ENCODE measurements around the gene C1QTNF9B.

GRCh38 chr13:23845105-23845725 lies 52.1 kb downstream of the C1QTNF9B start:
- TF ChIP-seq POLR2AphosphoS5 (IDR thresholded peaks at IDR 0.05; ENCODE audit: low read depth) (no peak), CTCF (conservative IDR thresholded peaks at IDR 0.05; ENCODE audit: low read depth in 2 of 2) (no peak), EZH2 (IDR thresholded peaks at IDR 0.05; ENCODE audit: low read depth, unreplicated experiment) (no peak), JUNB (IDR thresholded peaks at IDR 0.05; ENCODE audit: unreplicated experiment) (no peak), EZH2phosphoT487 (IDR thresholded peaks at IDR 0.05; ENCODE audit: unreplicated experiment) (no peak), STAT1 (IDR thresholded peaks at IDR 0.05; ENCODE audit: unreplicated experiment) (no peak), CREB1 (CRISPR knock-in tag; IDR thresholded peaks at IDR 0.05; ENCODE audit: low read depth) (no peak), ZNF114 (CRISPR knock-in tag; IDR thresholded peaks at IDR 0.05) (no peak), NANOG (IDR thresholded peaks at IDR 0.05; ENCODE audit: borderline replicate concordance) (no peak), ZNF331 (CRISPR knock-in tag; IDR thresholded peaks at IDR 0.05; ENCODE audit: low read depth) (no peak), ZNF462 (CRISPR knock-in tag; IDR thresholded peaks at IDR 0.05) (no peak)
- TF ChIP-seq, protein P1, sequence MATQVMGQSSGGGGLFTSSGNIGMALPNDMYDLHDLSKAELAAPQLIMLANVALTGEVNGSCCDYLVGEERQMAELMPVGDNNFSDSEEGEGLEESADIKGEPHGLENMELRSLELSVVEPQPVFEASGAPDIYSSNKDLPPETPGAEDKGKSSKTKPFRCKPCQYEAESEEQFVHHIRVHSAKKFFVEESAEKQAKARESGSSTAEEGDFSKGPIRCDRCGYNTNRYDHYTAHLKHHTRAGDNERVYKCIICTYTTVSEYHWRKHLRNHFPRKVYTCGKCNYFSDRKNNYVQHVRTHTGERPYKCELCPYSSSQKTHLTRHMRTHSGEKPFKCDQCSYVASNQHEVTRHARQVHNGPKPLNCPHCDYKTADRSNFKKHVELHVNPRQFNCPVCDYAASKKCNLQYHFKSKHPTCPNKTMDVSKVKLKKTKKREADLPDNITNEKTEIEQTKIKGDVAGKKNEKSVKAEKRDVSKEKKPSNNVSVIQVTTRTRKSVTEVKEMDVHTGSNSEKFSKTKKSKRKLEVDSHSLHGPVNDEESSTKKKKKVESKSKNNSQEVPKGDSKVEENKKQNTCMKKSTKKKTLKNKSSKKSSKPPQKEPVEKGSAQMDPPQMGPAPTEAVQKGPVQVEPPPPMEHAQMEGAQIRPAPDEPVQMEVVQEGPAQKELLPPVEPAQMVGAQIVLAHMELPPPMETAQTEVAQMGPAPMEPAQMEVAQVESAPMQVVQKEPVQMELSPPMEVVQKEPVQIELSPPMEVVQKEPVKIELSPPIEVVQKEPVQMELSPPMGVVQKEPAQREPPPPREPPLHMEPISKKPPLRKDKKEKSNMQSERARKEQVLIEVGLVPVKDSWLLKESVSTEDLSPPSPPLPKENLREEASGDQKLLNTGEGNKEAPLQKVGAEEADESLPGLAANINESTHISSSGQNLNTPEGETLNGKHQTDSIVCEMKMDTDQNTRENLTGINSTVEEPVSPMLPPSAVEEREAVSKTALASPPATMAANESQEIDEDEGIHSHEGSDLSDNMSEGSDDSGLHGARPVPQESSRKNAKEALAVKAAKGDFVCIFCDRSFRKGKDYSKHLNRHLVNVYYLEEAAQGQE (IDR thresholded peaks at IDR 0.05; ENCODE audit: unreplicated experiment): no peak

Measured in GM23338 (cell line).